ENCODE data around the gene BMP4.

Gene BMP4

DNA sequence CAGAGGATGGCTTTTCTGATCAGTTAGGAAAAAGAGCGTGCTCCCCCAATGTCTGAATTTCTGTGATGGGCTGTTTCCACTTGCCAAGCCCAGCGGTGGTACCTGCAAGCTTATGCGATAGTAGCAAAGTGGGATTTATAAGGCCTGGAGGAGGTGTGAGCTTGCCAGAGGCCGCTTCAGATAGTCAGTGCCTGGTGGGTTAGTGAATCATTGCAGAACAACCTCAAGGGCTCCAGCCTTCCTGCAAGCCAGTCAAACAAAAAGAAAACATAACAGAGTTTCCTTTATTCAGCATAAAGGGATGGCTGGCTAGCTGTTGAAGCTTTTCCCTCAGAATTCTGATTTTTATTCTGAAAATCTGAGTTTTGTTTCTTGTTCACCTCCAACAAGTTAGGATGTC is 7.6 kb upstream of the BMP4 start:
- no peak for DNase-seq (ENCODE audit: low read depth)

DNA sequence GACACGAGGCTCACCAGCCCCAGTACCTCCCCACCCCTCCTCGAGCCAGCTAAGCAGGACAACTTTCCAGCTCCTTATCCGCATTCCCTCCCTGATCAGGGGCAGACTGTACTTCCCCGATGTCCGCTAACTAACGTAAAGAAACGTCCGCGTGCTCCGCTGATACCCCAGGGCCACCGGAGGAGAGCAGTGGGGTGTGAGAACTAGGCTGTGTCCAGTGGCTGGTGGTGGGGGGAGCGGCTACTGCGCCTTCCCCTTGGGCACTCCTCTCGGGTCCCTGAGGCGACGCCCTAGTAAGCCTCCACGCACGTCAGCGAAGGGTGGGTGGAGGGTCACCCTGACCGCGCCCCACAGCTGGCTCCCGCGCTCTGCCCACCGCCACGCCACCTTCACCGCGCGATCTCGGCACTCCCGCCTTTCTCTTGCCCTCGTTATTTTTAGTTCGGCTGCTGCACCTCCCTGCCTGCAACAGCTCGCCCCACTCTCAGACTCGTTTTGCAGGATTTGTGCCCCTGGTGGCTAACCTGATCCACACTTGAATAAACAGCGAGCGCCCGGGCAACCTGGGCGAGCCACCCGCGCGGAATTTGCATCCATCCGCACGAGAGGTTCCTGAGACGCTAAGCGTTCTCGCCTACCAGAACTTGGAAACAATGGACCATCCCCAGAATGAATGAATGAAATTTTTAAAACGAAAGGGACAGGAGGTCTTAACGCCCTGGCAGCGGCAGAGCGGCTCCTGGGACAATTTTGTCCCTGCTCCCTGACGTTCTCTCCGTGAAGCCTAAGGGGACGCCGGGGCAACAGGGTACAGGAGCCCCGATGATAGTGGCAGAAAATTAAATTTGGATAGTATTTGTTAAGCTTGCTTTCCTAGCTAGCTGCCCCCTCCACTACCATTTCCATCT is 6.9 kb upstream of the BMP4 start:
- no peak for DNase-seq (ENCODE audit: low read depth)

DNA sequence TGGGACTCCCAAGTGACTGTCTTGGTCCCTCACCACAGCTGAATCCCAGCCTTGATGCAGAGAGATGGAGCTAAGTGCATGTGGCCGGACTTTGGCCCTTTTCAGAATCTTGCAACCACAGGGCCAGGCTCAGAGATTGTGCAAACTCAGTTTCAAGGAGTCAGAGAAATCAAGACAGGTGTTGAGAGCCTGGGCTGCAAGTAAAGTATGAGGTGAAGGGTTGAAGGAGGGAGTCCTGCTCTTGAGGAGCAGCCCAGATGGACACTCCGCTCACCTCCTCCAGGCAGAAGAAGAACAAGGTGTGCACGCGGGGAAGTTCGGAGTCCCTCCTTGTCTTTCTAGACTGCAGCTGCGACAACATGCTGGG is 6.3 kb upstream of the BMP4 start:
- no peak for DNase-seq (ENCODE audit: low read depth)

DNA sequence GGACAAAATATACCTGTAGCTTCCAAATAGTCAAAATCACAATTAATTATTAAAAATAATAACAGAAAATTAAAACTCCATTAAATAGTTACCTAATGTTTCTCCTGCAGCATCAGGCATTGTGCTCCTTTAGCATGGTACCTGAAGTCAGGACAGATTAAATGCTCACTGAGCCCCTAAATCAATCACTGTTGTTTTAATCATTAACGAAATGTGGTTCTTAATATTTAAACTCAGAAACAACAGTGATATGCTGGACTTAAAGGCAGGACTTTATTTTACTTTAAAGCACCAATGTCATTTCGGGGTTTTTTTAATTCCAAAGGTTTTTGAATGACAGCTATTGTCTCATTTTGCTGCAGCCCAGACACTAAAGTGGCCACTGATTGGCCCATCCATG is 2.0 kb upstream of the BMP4 start:
- DNase-seq (ENCODE audit: low read depth), result no peak

DNA sequence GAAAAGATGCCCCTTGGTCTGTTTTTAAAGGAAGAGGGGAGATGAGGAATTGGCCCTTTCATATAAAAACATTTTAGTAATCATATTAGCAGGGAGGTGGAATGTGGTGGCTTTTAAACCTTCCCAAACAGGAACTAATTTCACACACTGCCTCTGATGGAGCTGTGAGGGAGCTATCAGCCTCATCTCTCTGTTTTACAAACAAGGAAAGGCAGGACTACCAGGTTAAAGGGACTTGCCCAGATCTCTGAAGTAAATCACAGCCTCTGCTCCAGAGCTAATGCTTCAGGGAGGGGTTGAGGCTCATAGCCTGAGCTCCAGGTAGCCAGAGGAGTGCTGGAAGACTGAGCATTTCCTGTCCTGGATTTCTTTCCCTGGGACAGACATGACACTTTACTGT is 1.1 kb upstream of the BMP4 start:
- no peak for DNase-seq (ENCODE audit: low read depth)

DNA sequence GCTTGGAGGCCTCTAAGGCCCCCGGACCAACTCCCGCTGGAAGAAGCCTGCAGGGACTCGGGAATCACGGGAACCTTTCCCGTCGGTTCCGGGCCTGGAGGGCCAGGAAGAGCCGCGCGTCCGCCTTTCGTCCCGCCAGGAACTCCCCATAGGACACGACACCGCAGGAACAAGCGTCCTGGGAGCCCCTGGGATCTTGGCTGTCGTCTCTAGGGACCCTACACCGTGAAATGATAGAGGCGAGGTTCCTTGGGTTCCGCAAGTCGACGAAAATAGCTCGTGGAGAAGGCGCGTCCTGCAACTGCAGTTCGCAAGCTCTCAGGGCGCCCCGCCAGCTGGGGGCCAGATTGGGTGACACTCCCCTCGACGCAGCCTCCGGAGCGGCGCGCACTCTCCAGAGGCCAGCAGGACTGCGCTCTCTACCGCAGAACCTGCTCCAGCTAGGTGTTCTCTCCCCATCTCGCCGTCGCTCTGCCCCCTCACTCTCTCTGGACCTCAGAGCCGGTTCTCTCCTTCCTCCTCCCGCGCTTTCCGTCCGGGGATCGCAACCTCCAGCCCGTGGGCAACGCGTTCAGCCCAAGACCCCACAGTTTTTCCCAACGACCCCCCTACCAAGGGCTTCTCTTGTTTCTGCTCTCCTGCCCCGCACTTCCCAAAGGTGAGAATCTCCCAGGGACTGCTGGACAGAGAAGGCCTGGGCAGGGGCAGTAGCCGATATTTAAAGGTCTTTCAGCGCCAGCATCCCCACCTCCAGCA is 776 bp downstream of the BMP4 start:
- no peak for DNase-seq (ENCODE audit: low read depth)

DNA sequence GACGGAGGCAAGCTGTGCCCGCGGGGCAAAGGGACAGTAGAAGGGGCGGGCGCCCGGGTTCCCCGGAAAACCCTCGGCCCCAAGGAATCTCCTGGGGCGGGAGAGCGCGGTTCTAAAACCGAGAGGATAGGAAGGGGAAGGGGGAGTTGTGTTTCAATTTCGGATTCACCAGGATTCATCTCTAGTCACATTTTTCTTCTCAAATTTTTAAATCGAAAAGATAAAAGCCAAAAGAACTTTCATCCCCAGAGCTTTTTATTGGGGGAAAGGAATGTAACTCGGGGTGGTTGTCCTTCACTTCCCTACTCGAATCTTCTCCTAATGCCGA is 1.4 kb downstream of the BMP4 start:
- DNase-seq (ENCODE audit: low read depth), result no peak

DNA sequence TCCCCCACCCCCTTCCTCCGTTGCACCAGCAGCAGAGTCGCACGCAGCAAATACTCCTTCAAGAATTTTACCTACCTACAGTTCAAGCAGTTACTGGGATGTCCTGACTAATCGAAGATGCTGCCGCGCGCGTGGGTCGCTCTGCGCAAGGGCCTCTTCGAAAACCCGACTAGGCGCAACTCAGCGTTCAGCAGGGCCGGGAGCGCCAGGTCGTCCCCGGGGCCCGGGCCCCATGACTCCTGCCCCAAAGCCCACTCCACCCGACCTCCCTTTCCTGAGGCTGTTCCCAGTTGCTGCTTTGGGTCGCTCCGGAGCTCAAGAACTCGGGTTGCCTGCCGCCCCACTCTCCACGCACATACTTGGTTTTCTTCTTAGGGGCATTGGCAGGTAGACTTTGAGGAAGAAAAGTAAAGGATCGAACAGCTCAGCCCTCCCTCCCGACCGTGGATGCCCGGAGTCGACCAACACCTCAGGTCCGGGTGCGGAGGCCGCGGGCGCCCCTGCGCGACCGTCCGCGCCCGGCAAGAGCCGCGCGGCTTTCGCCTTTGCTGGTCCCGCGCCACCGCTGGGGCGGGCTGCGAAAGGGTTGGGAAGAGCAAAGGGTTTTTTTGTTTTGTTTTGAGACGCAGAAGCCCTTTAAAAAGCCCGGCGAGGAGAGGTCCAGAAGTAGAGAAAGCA is 1.9 kb downstream of the BMP4 start:
- DNase-seq (ENCODE audit: low read depth), result peak; percentile 30

DNA sequence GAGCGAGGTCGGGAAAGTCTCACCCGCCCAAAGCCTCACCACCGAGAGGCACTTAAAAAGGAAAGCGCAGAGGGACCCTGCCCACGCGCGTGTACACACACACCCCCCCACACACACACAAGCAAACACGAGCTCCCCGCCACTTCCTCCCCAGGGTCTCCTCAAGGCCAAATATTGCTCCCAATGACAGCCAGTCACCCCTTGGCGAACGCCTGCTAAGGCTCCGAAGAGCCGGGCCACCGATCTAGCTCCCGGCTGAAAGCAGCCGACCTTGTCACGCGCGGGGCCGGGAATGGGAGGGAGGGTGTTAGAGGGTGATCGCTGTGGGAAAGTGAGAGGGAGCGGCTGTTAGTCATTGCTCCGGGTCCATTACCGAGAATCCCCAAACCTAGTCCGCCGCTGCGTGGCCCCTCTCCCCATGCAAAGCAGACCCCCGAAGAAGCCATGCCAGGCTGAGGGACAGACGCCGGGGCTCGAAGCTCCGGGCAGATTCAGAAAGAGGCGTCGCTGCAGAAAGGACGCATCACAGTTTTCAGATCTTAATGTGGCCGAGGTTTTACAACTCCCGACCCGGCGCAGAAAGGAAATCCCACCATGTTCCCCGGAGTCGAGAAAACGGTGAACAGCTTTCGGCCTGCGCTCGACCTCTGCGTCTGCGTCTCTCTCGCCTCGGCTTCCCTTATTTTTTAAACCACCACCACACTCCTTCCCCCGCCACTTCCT is 2.6 kb downstream of the BMP4 start:
- DNase-seq (ENCODE audit: low read depth), result peak; percentile 50

DNA sequence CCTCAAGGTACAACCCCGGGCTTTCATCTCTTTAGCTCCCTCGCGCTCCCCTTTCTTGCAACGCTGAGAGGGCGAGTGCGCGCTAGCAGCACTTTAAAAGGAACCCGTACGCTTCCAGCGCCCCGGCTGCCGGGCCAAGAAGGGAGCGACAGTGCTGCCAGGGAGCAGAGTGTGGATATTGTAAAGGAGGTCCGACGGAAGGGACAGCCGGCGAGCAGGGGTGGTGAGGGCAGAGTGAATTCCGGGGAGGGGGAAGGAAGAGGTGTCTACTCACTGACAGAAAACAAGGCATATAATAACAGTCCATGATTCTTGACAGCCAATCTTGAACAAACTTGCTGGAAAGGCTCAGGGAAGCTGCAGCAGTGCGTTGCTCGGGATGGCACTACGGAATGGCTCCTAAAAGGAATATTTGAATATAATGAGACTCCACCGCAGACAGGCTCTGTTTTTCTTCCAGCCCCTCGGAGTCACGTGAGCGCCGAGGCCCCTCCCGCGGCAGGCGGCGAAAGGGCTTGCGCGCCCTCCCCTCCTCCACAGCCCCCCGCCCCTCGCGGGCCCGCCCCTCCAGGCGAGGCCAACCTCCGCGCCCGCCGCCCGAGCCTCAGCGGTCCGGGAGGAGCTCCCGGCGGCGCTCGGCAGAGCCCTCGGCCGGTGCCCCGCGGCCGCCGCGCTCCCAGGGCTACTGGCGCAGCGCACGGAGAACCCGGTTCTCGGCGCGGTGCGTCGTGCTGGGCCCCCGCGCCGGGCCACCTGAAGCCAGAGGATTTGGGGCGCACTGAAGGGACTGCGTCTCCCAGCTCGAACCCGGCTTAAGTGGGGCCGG is 3.4 kb downstream of the BMP4 start:
- peak; percentile 40 for DNase-seq (ENCODE audit: low read depth)

DNA sequence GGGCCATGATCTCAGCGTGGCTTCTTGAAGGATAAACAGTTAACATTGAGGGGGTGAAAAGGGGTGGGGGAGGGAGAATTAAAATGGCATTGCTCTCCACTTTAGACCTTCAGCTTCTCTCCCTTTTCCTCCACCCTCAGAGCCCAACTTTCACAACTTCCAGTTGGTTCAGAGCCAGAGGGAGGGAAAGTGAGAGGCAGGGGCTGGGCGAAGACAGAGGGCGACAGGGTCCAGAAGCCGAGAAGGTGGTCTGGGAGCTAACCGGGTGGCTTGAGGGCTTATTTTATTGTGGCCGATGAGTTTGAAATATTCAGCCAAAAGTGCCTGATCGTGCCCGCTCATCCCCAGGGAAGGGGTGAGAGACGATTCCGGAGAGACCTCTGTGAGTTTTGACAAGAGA is 4.1 kb downstream of the BMP4 start:
- no peak for DNase-seq (ENCODE audit: low read depth)

DNA sequence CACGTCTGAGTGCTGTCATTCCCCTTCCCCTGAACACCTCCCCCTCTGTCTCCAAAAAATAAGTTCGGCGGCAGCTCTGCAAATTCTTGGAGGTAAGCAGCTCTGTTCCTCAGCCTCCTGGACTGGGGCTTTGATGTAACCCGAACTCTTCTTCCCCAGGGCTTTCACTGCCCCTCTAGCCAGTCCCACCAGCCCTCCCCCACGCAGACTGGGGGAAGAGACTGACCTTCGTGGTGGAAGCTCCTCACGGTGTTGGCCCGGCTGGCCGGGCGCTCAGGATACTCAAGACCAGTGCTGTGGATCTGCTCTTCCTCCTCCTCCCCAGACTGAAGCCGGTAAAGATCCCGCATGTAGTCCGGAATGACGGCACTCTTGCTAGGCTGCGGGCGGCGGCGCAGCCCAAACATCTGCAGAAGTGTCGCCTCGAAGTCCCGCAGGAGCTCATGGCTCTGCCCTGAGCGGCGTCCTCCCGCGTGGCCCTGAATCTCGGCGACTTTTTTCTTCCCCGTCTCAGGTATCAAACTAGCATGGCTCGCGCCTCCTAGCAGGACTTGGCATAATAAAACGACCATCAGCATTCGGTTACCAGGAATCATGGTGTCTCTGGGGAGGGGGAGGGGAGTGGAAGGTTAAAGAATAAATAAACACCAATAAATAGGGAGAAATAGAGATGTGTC is 4.9 kb downstream of the BMP4 start:
- no peak for DNase-seq (ENCODE audit: low read depth)

DNA sequence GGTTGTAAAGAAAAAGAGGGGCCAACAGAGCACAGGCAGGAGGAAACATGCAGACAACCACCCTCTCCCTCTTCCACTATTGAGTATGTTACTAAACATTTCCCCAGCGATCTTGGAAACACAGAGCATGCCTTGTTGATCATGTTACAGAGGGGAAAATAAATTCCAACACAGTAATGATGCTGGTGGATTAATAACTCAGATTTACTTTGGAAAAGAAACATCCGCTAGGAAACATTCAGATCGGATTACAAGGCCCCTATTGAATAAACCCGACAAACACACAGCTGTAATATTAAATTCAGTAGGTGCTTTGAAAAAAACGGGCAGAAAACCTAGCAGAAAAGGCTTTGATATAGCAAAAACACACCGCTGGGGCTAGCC is 5.4 kb downstream of the BMP4 start:
- DNase-seq (ENCODE audit: low read depth), result no peak

DNA sequence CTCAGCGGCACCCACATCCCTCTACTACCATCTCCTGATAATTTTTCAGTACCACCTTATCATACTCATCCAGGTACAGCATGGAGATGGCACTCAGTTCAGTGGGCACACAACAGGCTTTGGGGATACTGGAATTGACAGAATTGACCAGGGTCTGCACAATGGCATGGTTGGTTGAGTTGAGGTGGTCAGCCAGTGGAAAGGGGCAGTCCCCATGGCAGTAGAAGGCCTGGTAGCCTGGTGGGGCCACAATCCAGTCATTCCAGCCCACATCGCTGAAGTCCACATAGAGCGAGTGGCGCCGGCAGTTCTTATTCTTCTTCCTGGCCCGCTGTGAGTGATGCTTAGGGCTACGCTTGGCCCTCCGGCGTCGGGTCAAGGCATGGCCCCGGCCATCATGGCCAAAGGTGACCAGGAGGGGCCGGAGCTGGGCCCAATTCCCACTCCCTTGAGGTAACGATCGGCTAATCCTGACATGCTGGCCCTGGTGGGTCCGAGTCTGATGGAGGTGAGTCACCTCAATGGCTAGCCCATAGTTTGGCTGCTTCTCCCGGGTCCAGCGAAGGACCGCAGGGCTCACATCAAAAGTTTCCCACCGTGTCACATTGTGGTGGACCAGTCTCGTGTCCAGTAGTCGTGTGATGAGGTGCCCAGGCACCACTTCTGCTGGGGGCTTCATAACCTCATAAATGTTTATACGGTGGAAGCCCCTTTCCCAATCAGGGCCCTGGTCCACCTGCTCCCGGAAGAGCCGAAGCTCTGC is 6.4 kb downstream of the BMP4 start:
- no peak for DNase-seq (ENCODE audit: low read depth)

DNA sequence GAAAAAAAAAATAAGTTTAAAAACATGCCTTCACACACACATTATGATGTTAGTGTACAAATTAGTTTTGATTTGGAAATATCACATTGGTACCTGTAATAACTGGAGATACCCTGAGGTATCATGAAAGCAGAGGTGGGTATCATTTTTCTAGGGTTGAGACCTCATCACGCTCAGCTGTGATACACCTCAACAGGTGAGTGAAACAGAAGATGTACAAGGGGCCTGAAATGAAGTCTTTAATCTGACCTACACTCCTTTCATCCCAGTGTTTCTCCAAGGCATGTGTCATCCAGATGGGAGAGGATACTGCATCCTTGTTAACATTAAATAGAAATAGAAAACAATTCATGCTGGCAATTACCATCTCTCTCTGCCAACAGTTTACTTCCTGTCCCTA is 7.4 kb downstream of the BMP4 start:
- no peak for DNase-seq (ENCODE audit: low read depth)

DNA sequence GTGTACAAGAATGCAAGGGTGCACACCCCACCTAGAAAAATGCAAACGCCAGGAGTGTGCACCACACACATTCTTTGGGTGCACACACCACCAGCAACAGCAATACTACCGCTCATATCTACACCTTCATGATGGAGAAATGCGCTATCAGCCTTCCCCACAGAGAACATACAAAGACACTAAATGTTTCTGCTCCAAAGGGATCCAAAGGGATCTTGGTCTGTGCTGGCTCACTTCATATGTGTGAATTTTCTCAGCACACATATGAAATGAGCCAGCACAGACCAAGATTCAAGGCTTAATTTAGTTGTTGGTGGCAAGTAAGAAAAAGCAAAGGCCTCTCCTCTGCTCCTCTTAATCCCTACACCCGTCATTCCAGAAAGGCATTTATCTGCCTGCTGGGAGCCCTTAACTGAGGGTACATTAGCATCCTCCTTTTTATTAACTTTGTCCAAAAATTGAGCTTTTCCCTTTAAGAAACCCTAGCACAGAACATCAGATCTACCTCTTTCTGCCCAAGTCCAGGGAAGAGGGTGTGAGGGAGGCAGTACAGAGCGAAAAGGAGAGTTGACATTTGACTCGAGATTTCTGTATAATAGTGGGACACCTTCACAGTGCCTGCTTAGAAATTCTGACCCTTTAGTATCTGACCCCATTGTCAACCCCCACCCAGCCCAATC is 8.3 kb downstream of the BMP4 start:
- DNase-seq (ENCODE audit: low read depth), result no peak

DNA sequence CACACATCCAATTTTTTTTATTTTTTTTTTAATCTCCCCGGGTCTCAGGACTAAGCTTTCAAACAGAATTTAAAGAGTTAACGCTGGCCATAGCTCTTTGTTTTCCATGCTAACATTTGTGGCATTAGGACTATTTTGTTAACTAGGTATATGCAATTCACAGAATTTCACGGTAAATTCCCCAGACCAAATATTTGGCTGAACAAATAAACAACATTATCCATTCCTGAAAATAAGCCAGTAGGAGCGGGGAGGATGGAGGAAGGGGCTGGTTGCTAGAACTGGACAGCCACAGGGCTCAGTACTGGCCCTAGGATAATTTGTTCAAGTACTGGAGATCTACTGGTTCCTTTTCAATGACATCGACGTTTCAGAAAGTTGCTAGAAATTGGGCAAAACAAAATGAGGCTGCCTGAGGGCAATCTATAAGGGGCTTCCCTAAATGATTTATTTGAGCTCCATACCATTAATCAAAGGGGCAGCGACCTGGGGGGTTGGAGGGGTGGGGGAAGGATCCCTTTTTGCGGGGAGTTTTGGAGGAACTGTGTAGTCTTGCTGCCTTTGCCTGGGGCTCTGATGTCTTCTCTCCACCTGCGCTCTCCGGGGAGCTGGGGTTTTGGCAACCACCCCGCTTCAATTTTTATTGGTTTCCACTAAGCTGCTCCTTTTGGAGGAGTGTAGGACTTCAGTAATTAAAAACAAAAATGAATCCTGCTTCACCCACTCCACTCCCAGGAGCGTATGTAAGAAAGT is 9.0 kb downstream of the BMP4 start:
- DNase-seq (ENCODE audit: low read depth), result no peak

DNA sequence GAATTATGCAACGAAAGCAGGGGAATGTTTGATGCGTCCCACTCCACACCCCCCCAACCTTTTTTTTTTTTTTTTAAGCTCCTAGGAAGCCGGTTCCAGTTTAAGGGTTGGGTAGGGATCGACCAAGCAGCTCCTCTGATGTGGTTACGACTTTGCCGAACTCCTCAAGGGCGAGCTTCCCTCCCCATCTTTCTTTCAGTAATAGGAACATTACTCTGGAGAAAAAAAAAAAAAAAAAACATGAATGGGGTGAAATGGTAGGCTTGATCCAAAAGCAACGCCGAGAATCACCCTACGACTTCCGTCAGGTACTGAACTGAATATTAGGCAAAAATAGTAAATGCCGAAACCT is 9.6 kb downstream of the BMP4 start:
- no peak for DNase-seq (ENCODE audit: low read depth)
